Liver (tissue), 9 donors: ENCODE measurements around the gene BACH2. TPM values are rescaled to one million over a fixed set of nuclear protein-coding genes. Genes with fewer than 3 reads are reported as not detected.
"Not testable (repeated sequence)": the region's sequence is repeated elsewhere in the genome, so short reads cannot be mapped to it uniquely, and the experiment has no call there.

Source experiments
- DNase-seq: peaks from one replicate; pipeline ENCODE4 v3.0.0-alpha.2; 2017; ENCODE audit warnings: low spot score
- H3K27ac ChIP-seq, 2 donors: one replicate each; pipeline ENCODE4 v1.7.0; 2013; ENCODE audit warnings: inconsistent platforms in 2 of 2, low read length in 2 of 2, control low read depth in 1 of 2, low read depth in 1 of 2, mild to moderate bottlenecking in 1 of 2
- H3K27me3 ChIP-seq, 4 donors: one replicate each; pipeline versions ENCODE4 v1.6.1 to v1.7.0; 2013; ENCODE audit warnings: low read length in 3 of 4, inconsistent platforms in 1 of 4, mild to moderate bottlenecking in 1 of 4, moderate library complexity in 1 of 4; ENCODE audit not compliant: control insufficient read depth in 4 of 4, insufficient read depth in 4 of 4
- H3K36me3 ChIP-seq, 4 donors: one replicate each; pipeline versions ENCODE4 v1.6.1 to v1.7.0; 2013; ENCODE audit warnings: low read length in 3 of 4, mild to moderate bottlenecking in 3 of 4, low read depth in 1 of 4, moderate library complexity in 1 of 4; ENCODE audit not compliant: control insufficient read depth in 4 of 4, insufficient read depth in 3 of 4
- H3K4me1 ChIP-seq, 4 donors: one replicate each; pipeline versions ENCODE4 v1.6.1 to v1.7.0; 2013; ENCODE audit warnings: low read length in 3 of 4, mild to moderate bottlenecking in 3 of 4, moderate library complexity in 1 of 4; ENCODE audit not compliant: control insufficient read depth in 4 of 4, insufficient read depth in 4 of 4
- H3K4me3 ChIP-seq, 3 donors: one replicate each; pipeline versions ENCODE4 v1.6.1 to v1.7.0; 2013; ENCODE audit warnings: low read length in 3 of 3, control low read depth in 1 of 3, low read depth in 1 of 3, mild to moderate bottlenecking in 1 of 3
- H3K9ac ChIP-seq, 2 donors: one replicate each; pipeline ENCODE4 v1.7.0; 2013; ENCODE audit warnings: low read length in 2 of 2, mild to moderate bottlenecking in 2 of 2, moderate library complexity in 2 of 2, control low read depth in 1 of 2, low read depth in 1 of 2
- H3K9me3 ChIP-seq, 4 donors: one replicate each; pipeline versions ENCODE4 v1.6.1 to v1.7.0; 2013; ENCODE audit warnings: low read length in 3 of 4; ENCODE audit not compliant: control insufficient read depth in 4 of 4
- ATF3 ChIP-seq: IDR thresholded peaks from 2 replicates; pipeline ENCODE4 v1.6.1; 2016; ENCODE audit warnings: antibody characterized with exemption
- CTCF ChIP-seq: fragments of 150-350 bp; IDR thresholded peaks from 2 replicates; pipeline ENCODE4 v1.5.1; 2017; ENCODE audit warnings: improper control_type of control experiment, low read depth, low read length; ENCODE audit not compliant: missing input control
- EGR1 ChIP-seq, 2 donors: IDR thresholded peaks; 2 replicates each; pipeline ENCODE4 v1.6.1; 2016 to 2018; ENCODE audit warnings: antibody characterized with exemption in 2 of 2, low read depth in 2 of 2
- FOXA2 ChIP-seq: IDR thresholded peaks from 2 replicates; pipeline ENCODE4 v1.6.1; 2016; ENCODE audit warnings: antibody characterized with exemption
- GABPA ChIP-seq, 2 donors: IDR thresholded peaks in 1 of 2; conservative IDR thresholded peaks in 1 of 2; 2 replicates each; pipeline ENCODE4 v1.6.1; 2016; ENCODE audit warnings: antibody characterized with exemption in 2 of 2, mild to moderate bottlenecking in 1 of 2, moderate library complexity in 1 of 2
- HNF4A ChIP-seq, 2 donors: conservative IDR thresholded peaks; 2 replicates each; pipeline ENCODE4 v1.6.1; 2016; ENCODE audit warnings: antibody characterized with exemption in 2 of 2, mild to moderate bottlenecking in 2 of 2
- HNF4G ChIP-seq: IDR thresholded peaks from 2 replicates; pipeline ENCODE4 v1.6.1; 2016; ENCODE audit warnings: antibody characterized with exemption
- JUND ChIP-seq, 2 donors: IDR thresholded peaks; 2 replicates each; pipeline ENCODE4 v1.6.1; 2016; ENCODE audit warnings: antibody characterized with exemption in 2 of 2
- MAX ChIP-seq: IDR thresholded peaks from 2 replicates; pipeline ENCODE4 v1.6.1; 2016; ENCODE audit warnings: antibody characterized with exemption
- NR2F2 ChIP-seq: IDR thresholded peaks from 2 replicates; pipeline ENCODE4 v1.6.1; 2016; ENCODE audit warnings: antibody characterized with exemption
- RAD21 ChIP-seq, 2 donors: IDR thresholded peaks; 2 replicates each; pipeline ENCODE4 v1.6.1; 2016; ENCODE audit warnings: antibody characterized with exemption in 2 of 2, mild to moderate bottlenecking in 2 of 2
- RXRA ChIP-seq, 2 donors: IDR thresholded peaks; 2 replicates each; pipeline ENCODE4 v1.6.1; 2017 to 2018; ENCODE audit warnings: antibody characterized with exemption in 2 of 2, mild to moderate bottlenecking in 1 of 2
- SP1 ChIP-seq: IDR thresholded peaks from 2 replicates; pipeline ENCODE4 v1.6.1; 2018; ENCODE audit warnings: antibody characterized with exemption, mild to moderate bottlenecking
- TAF1 ChIP-seq: conservative IDR thresholded peaks from 2 replicates; pipeline ENCODE4 v1.6.1; 2016; ENCODE audit warnings: antibody characterized with exemption, mild to moderate bottlenecking
- YY1 ChIP-seq: IDR thresholded peaks from 2 replicates; pipeline ENCODE4 v1.6.1; 2016; ENCODE audit warnings: antibody characterized with exemption, mild to moderate bottlenecking
- ZBTB33 ChIP-seq: IDR thresholded peaks from 2 replicates; pipeline ENCODE4 v1.6.1; 2016; ENCODE audit warnings: antibody characterized with exemption
- WGBS: extraction: QIAGEN DNeasy Blood & Tissue Kit; methylation state at CpG from one replicate; pipeline ENCODE4 v1.1.7; 2013; 5-methylcytosine and 5-hydroxymethylcytosine counted together
- polyA plus RNA-seq, 2 donors: library from polyadenylated mRNA; stranded (reverse) in 1 of 2; unstranded in 1 of 2; fragments of 200-250 nt in 1 of 2; fragments of >200 nt in 1 of 2; fragmentation: Nextera tagmentation in 1 of 2; extraction: Ambion mirVana in 1 of 2; gene quantifications; one replicate each; pipeline versions ENCODE4 v1.2.1 to v1.2.3, GENCODE V29; 2013 to 2015
- total RNA-seq, 2 donors: library from RNA; depleted of rRNA; stranded (reverse); fragments of >200 nt; gene quantifications; one replicate each; pipeline ENCODE4 v1.2.3, GENCODE V29; 2014
- donor health status: healthy.
- donor health status: healthy.
- donor health status: healthy.
- donor health status: healthy.
- donor health status: healthy.

The BACH2 gene
- total and polyA plus RNA-seq, 4 donors, result 1.9 to 3.7 (median 1.9) TPM

GRCh38 chr6:90131125-90131524 is 165.5 kb downstream of the BACH2 start:
- Histone ChIP-seq H3K9ac (no peak overlapping the region), H3K4me3 (no peak overlapping the region), H3K9me3 (no peaks in the 10 kb centered on the region), H3K36me3 (no peaks in the 10 kb centered on the region), H3K27me3 (no peaks in the 10 kb centered on the region), H3K27ac (no peak overlapping the region), H3K4me1 (no peaks in the 10 kb centered on the region)
- 92% methylated on average over 1 of the region's 1 CpG for WGBS
- no peak for DNase-seq
- TF ChIP-seq HNF4G (no peak), EGR1 (IDR thresholded peaks at IDR 0.05; ENCODE audit: low read depth in 2 of 2) (no peak)

GRCh38 chr6:90128687-90129086 is 168.0 kb downstream of the BACH2 start:
- H3K9me3 ChIP-seq, H3K27me3 ChIP-seq, H3K9ac ChIP-seq, H3K36me3 ChIP-seq, H3K27ac ChIP-seq, H3K4me3 ChIP-seq, DNase-seq, H3K4me1 ChIP-seq: not testable (repeated sequence)
- 81% methylated on average over 2 of the region's 2 CpGs for WGBS

- Histone ChIP-seq H3K4me1 (no peaks in the 10 kb centered on the region), H3K36me3 (no peaks in the 10 kb centered on the region), H3K9me3 (no peaks in the 10 kb centered on the region), H3K27me3 (no peaks in the 10 kb centered on the region), H3K4me3 (no peak overlapping the region), H3K9ac (no peak overlapping the region), H3K27ac (no peak overlapping the region)
- no peak for TF ChIP-seq YY1
- no peak for DNase-seq
- 88% methylated on average over 7 of the region's 7 CpGs for WGBS
Observed at GRCh38 chr6:90127595-90127994, 169.0 kb downstream of the BACH2 start.

- Histone ChIP-seq H3K4me1 (no peaks in the 10 kb centered on the region), H3K36me3 (no peaks in the 10 kb centered on the region), H3K9me3 (no peaks in the 10 kb centered on the region), H3K9ac (no peak overlapping the region), H3K27ac (no peak overlapping the region), H3K4me3 (no peak overlapping the region), H3K27me3 (no peaks in the 10 kb centered on the region)
- DNase-seq, result no peak
- TF ChIP-seq NR2F2 (no peak), ATF3 (no peak)
- 84% methylated on average over 4 of the region's 4 CpGs for WGBS
Observed at GRCh38 chr6:90126839-90127238, 169.8 kb downstream of the BACH2 start.

- TF ChIP-seq FOXA2, result no peak
- TF ChIP-seq TAF1, result no peak
- no peak for TF ChIP-seq RAD21 (IDR thresholded peaks at IDR 0.05)
- no peak for TF ChIP-seq GABPA (IDR thresholded peaks at IDR 0.05 in 1 of 2, conservative IDR thresholded peaks at IDR 0.05 in 1 of 2)
- TF ChIP-seq SP1, result no peak
- no peak for TF ChIP-seq HNF4A (conservative IDR thresholded peaks at IDR 0.05)
- no peak for TF ChIP-seq MAX
- TF ChIP-seq HNF4G, result no peak
- TF ChIP-seq RXRA (IDR thresholded peaks at IDR 0.05), result no peak
- TF ChIP-seq CTCF, result no peak
- no peak for TF ChIP-seq JUND (IDR thresholded peaks at IDR 0.05)
- TF ChIP-seq ZBTB33, result no peak
- no peak for TF ChIP-seq ATF3
- TF ChIP-seq EGR1 (IDR thresholded peaks at IDR 0.05; ENCODE audit: low read depth in 2 of 2), result no peak
- Histone ChIP-seq H3K4me1 (no peaks in the 10 kb centered on the region), H3K27me3 (no peaks in the 10 kb centered on the region), H3K4me3 (no peak overlapping the region), H3K27ac (no peak overlapping the region), H3K9ac (no peak overlapping the region), H3K36me3 (no peaks in the 10 kb centered on the region), H3K9me3 (no peaks in the 10 kb centered on the region)
- no peak for DNase-seq
- WGBS, result 71% methylated on average over 5 of the region's 5 CpGs
Observed at GRCh38 chr6:90126181-90126580, 170.5 kb downstream of the BACH2 start.
